ENCODE measurements around the gene DNM2. TPM values are rescaled to one million over a fixed set of nuclear protein-coding genes. Genes with fewer than 3 reads are reported as not detected.

DNM2 gene
- total RNA-seq, 4 donors from 2014 or later: 182 to 245 (median 218) TPM

DNA sequence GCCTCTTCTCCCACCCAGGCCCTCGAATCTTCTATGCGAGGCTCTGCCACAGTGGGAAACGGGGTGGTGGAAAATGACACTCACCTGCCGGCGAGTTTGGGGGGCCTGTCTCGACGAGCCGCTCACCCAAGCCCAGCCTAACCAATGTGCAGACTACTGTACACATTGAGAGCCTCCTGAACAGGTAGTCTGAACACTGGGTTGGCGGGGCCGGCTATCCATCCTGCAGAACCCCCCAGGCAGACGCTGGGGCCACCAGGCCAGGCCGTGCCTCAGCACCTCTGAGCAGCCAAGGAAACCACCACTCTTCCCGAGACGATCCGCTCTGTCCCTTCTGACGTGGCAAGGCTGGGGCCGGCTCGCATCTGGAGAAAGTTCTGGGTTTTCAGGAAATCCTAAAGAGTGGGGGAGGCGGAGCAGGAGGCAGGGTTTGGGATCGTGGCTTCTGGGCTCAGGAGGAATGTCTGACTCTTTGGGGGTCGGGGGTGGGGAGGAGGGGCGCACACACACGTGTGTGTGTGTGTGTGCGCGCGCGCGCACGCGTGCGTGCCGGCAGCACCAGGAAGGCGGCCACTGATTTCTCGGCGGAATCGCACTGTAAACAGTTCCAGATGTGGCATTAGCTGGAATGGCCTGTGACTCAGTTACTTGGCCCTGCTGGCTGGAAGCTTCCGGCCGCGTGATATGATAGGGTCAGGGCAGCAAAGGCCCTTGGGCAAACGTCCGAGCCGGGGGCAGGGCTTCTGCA is 99.6 kb downstream of the DNM2 start:
- no peak overlapping the region for H3K4me3 ChIP-seq (ENCODE audit: low read depth, poor library complexity, severe bottlenecking)
- 58 to 73% methylated on average over 36 to 38 of the region's 42 CpGs for WGBS, 2 donors
- intact Hi-C loops (cut with DNase I; ENCODE audit: low total_unique reads): no loop called here
- peak; percentile 77 to 93 for DNase-seq (ENCODE audit: low spot score in 2 of 2)
- TF ChIP-seq, protein P1, sequence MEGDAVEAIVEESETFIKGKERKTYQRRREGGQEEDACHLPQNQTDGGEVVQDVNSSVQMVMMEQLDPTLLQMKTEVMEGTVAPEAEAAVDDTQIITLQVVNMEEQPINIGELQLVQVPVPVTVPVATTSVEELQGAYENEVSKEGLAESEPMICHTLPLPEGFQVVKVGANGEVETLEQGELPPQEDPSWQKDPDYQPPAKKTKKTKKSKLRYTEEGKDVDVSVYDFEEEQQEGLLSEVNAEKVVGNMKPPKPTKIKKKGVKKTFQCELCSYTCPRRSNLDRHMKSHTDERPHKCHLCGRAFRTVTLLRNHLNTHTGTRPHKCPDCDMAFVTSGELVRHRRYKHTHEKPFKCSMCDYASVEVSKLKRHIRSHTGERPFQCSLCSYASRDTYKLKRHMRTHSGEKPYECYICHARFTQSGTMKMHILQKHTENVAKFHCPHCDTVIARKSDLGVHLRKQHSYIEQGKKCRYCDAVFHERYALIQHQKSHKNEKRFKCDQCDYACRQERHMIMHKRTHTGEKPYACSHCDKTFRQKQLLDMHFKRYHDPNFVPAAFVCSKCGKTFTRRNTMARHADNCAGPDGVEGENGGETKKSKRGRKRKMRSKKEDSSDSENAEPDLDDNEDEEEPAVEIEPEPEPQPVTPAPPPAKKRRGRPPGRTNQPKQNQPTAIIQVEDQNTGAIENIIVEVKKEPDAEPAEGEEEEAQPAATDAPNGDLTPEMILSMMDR (IDR thresholded peaks at IDR 0.05): no peak
- TF ChIP-seq POLR2A (IDR thresholded peaks at IDR 0.05): no peak

DNA sequence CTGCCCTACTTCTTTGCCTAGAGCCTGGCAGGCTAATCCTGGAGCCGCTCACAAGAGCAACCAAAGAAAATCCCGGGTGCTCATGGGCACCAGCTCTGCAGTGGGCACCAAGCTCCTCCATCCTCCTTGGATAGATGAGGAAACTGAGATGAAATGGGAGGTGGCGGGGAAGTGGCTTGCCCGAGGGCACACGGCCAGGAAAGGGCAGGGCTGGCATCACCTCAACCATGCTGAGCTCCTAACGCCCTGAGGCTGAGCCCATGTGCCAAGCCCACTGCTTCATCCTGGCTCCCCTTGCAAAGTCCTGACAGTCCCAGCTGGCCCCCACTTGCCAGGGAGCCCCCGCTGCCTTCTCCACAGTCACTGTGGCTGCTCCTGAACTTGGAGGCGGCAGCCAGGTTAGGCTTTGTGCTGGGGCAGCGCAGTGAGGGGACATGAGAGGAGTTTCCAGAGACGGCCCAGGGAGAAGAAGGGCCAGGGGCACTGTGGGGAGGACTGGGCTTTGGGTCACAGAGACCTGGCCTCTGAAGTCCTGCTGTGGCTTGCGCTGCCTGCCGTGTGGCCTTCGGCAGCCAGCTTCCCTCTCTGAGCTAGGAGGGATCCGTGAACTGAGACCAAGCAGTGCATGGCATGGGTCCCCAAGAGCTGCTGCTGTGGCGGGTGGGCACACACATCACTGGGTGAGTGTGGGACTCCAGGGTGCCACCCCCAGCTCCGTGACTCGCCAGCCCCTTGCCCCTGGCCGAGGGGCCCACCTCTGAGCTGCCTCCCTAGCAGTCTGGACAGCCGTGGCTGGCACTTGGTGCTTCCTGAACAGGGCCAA is 100.6 kb downstream of the DNM2 start:
- TF ChIP-seq POLR2A (IDR thresholded peaks at IDR 0.05): no peak
- TF ChIP-seq, protein P1 (IDR thresholded peaks at IDR 0.05): no peak
- no peak overlapping the region for H3K4me3 ChIP-seq (ENCODE audit: low read depth, poor library complexity, severe bottlenecking)
- intact Hi-C loops (cut with DNase I; ENCODE audit: low total_unique reads): no loop called here
- DNase-seq (ENCODE audit: low spot score in 2 of 2): no peak
- WGBS, 2 donors: 82 to 83% methylated on average over 15 to 17 of the region's 19 CpGs

DNA sequence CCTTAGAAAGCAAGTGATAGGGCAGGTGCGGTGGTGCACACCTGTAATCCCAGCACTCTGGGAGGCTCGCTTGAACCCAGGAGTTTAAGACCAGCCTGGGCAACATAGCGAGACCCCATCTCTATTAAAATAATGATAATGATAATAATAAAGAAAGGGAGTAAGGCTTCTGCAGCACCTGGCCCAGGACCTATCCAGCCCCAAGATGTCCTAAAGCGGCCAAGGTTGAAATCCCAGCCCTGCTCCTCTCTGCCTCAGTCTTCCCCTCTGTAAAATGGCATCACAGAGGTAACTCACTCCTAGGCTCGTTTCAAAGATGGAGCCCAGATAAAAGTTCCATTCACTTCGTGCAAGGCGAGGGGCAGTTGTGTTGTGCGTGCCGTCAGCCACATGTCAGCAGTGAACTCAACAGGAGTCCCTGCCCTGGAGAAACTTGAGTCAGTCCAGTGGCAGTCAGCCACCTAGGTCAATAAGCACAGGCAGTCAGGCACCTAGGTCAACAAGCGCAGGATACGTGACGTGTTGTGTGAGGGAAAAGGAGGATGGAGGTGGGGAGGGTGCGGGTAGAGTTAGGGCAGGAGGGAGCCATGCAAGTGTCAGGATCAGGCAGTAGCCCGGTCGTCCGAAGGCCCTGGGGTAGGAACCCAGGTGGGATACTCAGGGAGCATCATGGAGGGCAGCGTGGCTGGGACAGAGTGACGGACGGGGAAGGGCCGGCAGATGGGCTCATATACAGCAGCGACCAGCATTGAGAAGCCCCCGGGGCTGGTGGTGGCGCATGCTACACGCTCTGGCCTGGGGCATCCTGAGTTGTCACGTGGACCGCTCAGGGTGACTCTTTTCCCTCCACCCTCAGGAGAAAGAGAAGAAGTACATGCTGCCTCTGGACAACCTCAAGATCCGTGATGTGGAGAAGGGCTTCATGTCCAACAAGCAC is 101.5 kb downstream of the DNM2 start:
- WGBS, 2 donors: 95 to 96% methylated on average over 27 of the region's 27 CpGs
- no peak for DNase-seq (ENCODE audit: low spot score in 2 of 2)
- H3K4me3 ChIP-seq (ENCODE audit: low read depth, poor library complexity, severe bottlenecking): no peak overlapping the region
- TF ChIP-seq POLR2A (IDR thresholded peaks at IDR 0.05): no peak
- TF ChIP-seq, protein P1 (IDR thresholded peaks at IDR 0.05): no peak
- intact Hi-C loops (cut with DNase I; ENCODE audit: low total_unique reads): no loop called here

DNA sequence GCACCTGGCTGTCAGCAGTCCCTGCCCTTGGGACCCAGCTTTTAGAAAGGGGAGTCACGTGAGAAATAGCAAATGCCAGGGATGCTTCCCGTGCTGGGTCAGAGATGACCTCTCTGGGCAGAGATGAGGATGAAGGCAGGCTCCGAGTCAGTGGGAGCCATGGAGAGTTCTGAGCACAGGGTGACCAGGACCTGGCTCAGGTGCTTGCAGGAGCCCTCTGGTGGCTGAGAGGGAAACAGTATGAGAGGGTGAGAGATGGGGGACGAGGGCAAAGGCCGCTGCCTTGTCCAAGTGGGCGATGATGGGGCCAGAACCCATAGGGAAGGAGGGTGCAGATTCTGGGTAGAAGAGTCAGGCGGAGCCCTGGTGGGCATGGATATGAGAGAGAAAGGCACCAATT is 102.3 kb downstream of the DNM2 start:
- intact Hi-C loops (cut with DNase I; ENCODE audit: low total_unique reads): no loop called here
- no peak overlapping the region for H3K4me3 ChIP-seq (ENCODE audit: low read depth, poor library complexity, severe bottlenecking)
- DNase-seq (ENCODE audit: low spot score in 2 of 2): no peak
- 92 to 96% methylated on average over 7 of the region's 7 CpGs for WGBS, 2 donors
- TF ChIP-seq POLR2A (IDR thresholded peaks at IDR 0.05): no peak
- TF ChIP-seq, protein P1 (IDR thresholded peaks at IDR 0.05): no peak

DNA sequence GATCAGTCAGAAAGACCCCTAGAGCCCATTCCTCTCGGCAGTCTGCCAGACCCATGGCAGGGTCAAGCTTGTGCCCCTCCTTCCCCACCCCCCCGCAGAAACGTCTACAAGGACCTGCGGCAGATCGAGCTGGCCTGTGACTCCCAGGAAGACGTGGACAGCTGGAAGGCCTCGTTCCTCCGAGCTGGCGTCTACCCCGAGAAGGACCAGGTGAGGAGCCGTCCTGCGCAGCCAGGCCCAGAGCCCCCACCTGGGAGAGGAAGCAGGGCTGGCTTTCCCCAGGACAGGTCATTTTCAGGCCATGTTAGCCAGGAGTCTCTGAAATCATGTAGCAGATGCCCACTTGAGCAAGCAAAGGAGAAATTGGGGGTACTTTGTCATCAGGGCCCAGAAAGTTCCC is 105.8 kb downstream of the DNM2 start:
- TF ChIP-seq, protein P1 (IDR thresholded peaks at IDR 0.05): no peak
- TF ChIP-seq POLR2A (IDR thresholded peaks at IDR 0.05): no peak
- no peak overlapping the region for H3K4me3 ChIP-seq (ENCODE audit: low read depth, poor library complexity, severe bottlenecking)
- no peak for DNase-seq (ENCODE audit: low spot score in 2 of 2)
- WGBS, 2 donors: 93 to 97% methylated on average over 12 of the region's 12 CpGs
- intact Hi-C loops (cut with DNase I; ENCODE audit: low total_unique reads): no loop called here

All from lower leg skin (tissue), 4 donors.